B cell (primary cell): ENCODE measurements around the gene TBX1.

ENCODE experiments used
- CTCF ChIP-seq: fragments of 200-600 bp; IDR thresholded peaks from one replicate; pipeline ENCODE4 v1.8.0; 2022; ENCODE audit warnings: antibody characterized with exemption, mild to moderate bottlenecking
- EZH2 ChIP-seq: IDR thresholded peaks from 2 replicates; pipeline ENCODE4 v1.6.1; 2012; ENCODE audit warnings: borderline replicate concordance, low read depth, mild to moderate bottlenecking, moderate library complexity, low read length; ENCODE audit not compliant: insufficient read depth, poor library complexity, severe bottlenecking

GRCh38 chr22:19772673-19773469 is 12.3 kb downstream of the TBX1 start:
- TF ChIP-seq CTCF, result no peak
- TF ChIP-seq EZH2, result no peak
